HUES6 (cell line): ENCODE data around the gene HID1.

Source experiments
- H3K27ac ChIP-seq: 2 replicates; pipeline ENCODE4 v1.7.0; 2013; ENCODE audit warnings: low read depth, mild to moderate bottlenecking, low read length, inconsistent platforms
- H3K27me3 ChIP-seq: 2 replicates; pipeline ENCODE4 v1.6.1; 2013; ENCODE audit warnings: low read length; ENCODE audit not compliant: control insufficient read depth, insufficient read depth
- H3K36me3 ChIP-seq: 2 replicates; pipeline ENCODE4 v1.6.1; 2013; ENCODE audit warnings: low read length; ENCODE audit not compliant: control insufficient read depth, insufficient read depth
- H3K4me1 ChIP-seq: 2 replicates; pipeline ENCODE4 v1.6.1; 2013; ENCODE audit warnings: low read length; ENCODE audit not compliant: control insufficient read depth, insufficient read depth
- H3K4me3 ChIP-seq: 2 replicates; pipeline ENCODE4 v1.5.1; 2013; ENCODE audit warnings: low read depth, low read length
- H3K9ac ChIP-seq: one replicate; pipeline ENCODE4 v1.6.1; 2013; ENCODE audit warnings: mild to moderate bottlenecking, low read length
- H3K9me3 ChIP-seq: 2 replicates; pipeline ENCODE4 v1.6.1; 2013; ENCODE audit warnings: low read depth, low read length; ENCODE audit not compliant: control insufficient read depth, insufficient read depth

The HID1 gene, protein sequence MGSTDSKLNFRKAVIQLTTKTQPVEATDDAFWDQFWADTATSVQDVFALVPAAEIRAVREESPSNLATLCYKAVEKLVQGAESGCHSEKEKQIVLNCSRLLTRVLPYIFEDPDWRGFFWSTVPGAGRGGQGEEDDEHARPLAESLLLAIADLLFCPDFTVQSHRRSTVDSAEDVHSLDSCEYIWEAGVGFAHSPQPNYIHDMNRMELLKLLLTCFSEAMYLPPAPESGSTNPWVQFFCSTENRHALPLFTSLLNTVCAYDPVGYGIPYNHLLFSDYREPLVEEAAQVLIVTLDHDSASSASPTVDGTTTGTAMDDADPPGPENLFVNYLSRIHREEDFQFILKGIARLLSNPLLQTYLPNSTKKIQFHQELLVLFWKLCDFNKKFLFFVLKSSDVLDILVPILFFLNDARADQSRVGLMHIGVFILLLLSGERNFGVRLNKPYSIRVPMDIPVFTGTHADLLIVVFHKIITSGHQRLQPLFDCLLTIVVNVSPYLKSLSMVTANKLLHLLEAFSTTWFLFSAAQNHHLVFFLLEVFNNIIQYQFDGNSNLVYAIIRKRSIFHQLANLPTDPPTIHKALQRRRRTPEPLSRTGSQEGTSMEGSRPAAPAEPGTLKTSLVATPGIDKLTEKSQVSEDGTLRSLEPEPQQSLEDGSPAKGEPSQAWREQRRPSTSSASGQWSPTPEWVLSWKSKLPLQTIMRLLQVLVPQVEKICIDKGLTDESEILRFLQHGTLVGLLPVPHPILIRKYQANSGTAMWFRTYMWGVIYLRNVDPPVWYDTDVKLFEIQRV

DNA sequence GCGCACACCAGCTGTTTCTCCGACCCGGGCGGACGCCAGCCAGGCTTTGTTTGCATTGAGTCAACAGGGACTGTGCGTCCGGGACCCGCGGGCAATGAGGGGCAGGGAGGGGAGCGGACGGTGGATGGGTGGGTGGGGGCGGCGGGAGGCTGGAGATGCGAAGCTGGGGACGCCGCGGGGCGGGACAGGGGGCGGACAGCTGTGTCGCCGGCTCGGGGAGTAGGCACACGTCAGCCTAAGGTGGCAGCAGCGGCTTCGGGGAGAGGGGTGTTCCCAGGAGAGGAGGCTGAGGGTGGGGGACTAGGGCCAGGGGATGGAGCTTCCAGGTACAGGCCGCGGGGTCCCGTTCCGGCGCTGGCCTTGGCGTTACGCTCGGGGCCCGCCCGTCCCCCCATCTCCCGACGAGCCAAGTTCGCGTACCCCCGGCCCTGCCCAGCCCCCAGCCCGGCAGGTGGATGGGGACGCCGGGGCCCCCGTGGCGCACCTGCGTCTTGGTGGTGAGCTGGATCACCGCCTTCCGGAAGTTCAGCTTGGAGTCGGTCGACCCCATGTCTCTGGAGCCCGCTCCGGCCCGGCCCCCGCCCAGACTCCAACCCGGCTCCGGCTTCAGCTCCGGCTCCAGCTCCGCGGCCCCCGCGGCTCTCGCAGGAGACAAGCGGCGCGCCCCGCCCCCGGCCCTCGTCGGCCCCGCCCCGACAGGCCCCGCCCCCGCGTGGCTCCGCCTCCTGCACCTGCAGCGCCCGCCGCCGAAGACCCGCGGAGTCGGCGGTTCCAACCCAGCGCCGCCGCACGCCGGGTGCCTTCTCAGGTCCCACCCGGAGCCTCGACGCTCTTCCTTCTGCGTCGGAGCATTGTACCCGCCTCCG, at the start of gene HID1:
HID1 (minus strand) TSS at position 653 of the 866 bp plus-strand sequence; CDS start at position 550, 103 bp downstream.
- H3K4me1 ChIP-seq = peaks cover 16% of the 10 kb centered on the region; the same call in 1 of the 2 replicates
- peak within 1 kb of the TSS; percentile 82 for H3K4me3 ChIP-seq
- H3K9ac ChIP-seq = peak within 1 kb of the TSS; percentile 6
- peaks cover 61% of the 10 kb centered on the region for H3K27me3 ChIP-seq
- no peaks in the 10 kb centered on the region for H3K36me3 ChIP-seq
- no peaks in the 10 kb centered on the region for H3K9me3 ChIP-seq
- H3K27ac ChIP-seq = no peak within 1 kb of the TSS

DNA sequence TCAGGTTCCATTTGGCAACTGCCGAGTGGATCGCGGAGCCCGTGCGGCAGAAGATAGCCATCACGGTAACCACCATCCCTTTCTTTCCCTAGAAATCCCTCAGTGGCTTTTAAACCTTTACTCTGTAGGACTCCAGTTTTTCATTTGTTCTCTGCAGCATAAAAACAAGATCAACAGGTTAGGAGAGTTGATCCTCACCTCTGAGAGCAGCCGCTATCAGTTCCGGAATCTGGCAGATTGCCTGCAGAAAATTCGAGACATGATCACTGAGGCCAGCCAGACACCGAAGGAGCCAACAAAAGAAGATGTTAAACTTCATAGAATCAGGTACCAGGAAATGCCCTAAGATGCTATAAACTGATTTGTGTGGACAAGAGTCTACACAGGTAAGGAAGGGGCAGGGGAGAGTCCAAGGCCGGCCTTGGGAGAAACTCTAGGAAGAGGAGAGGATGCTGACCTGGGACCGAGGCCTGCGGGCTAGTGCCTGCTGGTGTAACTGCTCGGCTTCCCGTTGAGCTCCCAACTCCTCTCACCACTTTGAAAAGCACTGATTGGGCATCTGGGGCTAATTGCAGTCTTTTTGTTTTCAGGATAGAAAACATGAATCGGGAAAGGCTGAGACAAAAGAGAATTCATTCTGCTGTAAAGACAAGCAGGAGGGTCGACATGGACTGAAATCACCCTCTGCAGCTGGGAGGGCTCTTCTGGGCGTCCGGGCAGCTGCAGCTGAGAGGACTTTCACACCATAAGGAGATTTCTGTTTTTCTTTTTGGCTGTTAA, 48.0 kb upstream of the HID1 start:
- H3K9me3 ChIP-seq = 0 out of 2 replicates have a peak, but pooled peaks cover 4% of the 10 kb centered on the region
- no peaks in the 10 kb centered on the region for H3K4me1 ChIP-seq
- no peak overlapping the region for H3K27ac ChIP-seq
- H3K4me3 ChIP-seq = no peak overlapping the region
- no peaks in the 10 kb centered on the region for H3K27me3 ChIP-seq
- no peak overlapping the region for H3K9ac ChIP-seq
- H3K36me3 ChIP-seq = peaks cover 53% of the 10 kb centered on the region

DNA sequence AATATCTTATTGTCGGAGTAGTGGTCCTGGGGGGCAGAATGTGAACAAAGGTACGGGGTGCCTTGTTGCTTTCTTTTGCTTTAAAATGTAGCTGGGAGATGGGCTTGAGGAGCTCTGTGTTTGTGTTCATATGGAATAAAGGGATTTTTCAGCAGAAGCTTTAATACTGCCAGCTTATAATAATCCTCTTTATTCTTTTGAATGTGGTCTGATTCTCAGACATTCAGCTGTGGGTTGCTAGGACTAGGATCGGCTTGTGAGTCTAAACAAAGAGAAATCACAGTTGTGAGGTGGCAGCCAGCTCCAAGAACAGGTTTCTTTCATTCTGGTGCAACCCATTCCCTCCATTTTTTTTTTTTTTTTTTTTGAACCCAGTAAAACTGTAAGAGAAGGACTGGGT, 47.2 kb upstream of the HID1 start:
- Histone ChIP-seq H3K4me1 (no peaks in the 10 kb centered on the region), H3K36me3 (peaks cover 51% of the 10 kb centered on the region), H3K4me3 (no peak overlapping the region), H3K27ac (no peak overlapping the region), H3K27me3 (no peaks in the 10 kb centered on the region), H3K9ac (no peak overlapping the region), H3K9me3 (no peaks in the 10 kb centered on the region)

DNA sequence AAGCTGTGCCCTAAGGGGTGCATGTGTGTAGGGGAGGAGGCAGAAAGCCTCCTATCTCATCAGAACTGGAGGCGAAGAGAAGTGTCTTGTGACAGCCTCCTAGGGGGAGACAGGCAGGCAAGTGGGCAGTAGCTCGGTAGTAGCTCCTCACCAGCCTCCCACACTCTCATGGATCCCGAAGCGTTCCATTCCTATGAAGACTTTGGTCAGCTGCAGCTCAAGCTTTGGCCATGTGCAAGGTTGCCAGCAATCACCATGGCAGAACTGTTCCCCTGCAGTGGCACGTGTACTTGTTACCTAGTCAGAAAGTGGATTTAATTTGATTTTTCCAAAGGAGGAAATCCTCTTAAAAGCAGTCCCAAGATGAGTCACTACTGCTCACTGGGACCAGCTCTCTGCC, 46.6 kb upstream of the HID1 start:
- H3K27me3 ChIP-seq = no peaks in the 10 kb centered on the region
- no peak overlapping the region for H3K4me3 ChIP-seq
- H3K4me1 ChIP-seq = no peaks in the 10 kb centered on the region
- no peak overlapping the region for H3K27ac ChIP-seq
- peaks cover 51% of the 10 kb centered on the region for H3K36me3 ChIP-seq
- H3K9ac ChIP-seq = no peak overlapping the region
- H3K9me3 ChIP-seq = no peaks in the 10 kb centered on the region

DNA sequence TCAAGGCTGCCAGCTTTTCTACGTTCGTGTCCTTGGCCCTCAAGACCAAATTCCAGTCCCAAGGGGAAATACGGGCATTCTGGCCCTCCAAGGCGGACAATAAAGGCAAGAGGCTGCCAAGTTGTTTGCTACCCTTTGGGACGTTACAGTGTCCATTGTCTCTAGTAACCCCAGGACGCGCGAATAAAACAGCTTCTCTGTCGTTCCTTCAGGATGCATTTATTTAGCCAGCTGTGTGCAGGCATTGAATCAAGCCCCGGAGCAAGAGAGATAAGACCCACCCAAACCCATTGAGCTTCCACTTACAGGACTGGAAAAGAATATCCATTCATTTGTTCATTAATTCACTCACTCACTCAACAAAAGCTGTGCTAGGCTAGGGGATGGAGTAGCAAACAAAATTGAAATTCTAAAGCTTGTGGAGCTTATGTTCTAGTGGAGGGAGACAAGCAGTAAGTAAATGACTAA, 40.6 kb upstream of the HID1 start:
- Histone ChIP-seq H3K9me3 (no peaks in the 10 kb centered on the region), H3K9ac (peak overlapping the region; percentile 98), H3K36me3 (peaks cover 11% of the 10 kb centered on the region; the same call in 1 of the 2 replicates), H3K27me3 (no peaks in the 10 kb centered on the region), H3K27ac (peak overlapping the region; percentile 86), H3K4me3 (peak overlapping the region; percentile 90), H3K4me1 (peaks cover 15% of the 10 kb centered on the region)

DNA sequence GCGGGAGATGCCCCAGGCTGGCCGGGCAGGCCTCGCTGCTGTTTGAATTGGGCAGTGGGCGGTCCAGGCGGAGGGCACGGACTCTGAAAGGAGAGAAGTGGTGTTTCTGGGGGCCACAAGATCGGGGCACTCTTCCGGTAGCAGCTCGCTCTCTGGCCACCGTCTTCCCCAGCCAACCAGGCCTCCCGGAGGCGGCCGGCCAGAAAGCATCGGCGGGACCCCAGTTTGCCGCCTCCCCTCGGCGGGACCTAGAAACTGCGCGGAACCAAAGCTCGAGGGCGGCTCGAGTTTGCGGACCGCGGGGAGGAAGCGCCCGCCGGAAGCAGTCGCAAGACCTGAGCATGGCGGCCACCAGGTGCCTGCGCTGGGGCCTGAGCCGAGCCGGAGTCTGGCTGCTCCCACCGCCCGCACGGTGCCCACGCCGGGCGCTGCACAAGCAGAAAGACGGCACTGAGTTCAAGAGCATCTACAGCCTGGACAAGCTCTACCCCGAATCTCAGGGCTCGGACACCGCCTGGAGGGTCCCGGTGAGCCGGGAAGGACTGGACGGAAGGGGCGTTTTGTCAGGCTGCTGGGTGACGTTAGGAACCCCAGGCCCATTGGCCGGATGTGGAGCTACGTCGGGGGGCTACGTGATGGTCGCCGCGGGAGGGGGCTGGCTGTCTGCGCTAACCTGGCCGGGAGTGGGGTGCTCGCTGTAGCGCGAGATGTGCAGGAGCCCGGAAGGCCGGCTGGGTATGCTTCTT, 40.0 kb upstream of the HID1 start, which contains the start of gene MRPL58:
MRPL58 (plus strand) TSS at position 325 of the 746 bp plus-strand sequence; CDS start at position 342, 17 bp downstream.
- no peaks in the 10 kb centered on the region for H3K27me3 ChIP-seq
- peak within 1 kb of the TSS; percentile 86 for H3K27ac ChIP-seq
- H3K4me1 ChIP-seq = peaks cover 15% of the 10 kb centered on the region
- H3K4me3 ChIP-seq = peak within 1 kb of the TSS; percentile 90
- H3K36me3 ChIP-seq = 0 out of 2 replicates have a peak, but pooled peaks cover 8% of the 10 kb centered on the region
- no peaks in the 10 kb centered on the region for H3K9me3 ChIP-seq
- H3K9ac ChIP-seq = peak within 1 kb of the TSS; percentile 98

DNA sequence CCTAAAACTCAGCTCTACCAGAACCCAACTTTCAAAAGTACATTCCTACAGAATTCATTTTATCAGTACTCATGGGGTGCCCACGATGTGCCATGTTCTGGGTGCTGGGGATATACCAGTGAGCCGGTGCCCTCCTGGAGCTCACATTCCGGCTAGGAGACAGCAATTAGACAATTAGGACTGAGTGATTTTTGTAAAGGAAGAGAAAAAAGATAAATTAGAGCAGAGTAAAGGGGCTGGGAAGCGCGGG, 39.5 kb upstream of the HID1 start:
- H3K4me1 ChIP-seq = peaks cover 15% of the 10 kb centered on the region
- peak overlapping the region; percentile 90 for H3K4me3 ChIP-seq
- H3K9me3 ChIP-seq = no peaks in the 10 kb centered on the region
- H3K27ac ChIP-seq = peak overlapping the region; percentile 86
- H3K27me3 ChIP-seq = no peaks in the 10 kb centered on the region
- H3K36me3 ChIP-seq = 0 out of 2 replicates have a peak, but pooled peaks cover 8% of the 10 kb centered on the region
- H3K9ac ChIP-seq = peak overlapping the region; percentile 98

DNA sequence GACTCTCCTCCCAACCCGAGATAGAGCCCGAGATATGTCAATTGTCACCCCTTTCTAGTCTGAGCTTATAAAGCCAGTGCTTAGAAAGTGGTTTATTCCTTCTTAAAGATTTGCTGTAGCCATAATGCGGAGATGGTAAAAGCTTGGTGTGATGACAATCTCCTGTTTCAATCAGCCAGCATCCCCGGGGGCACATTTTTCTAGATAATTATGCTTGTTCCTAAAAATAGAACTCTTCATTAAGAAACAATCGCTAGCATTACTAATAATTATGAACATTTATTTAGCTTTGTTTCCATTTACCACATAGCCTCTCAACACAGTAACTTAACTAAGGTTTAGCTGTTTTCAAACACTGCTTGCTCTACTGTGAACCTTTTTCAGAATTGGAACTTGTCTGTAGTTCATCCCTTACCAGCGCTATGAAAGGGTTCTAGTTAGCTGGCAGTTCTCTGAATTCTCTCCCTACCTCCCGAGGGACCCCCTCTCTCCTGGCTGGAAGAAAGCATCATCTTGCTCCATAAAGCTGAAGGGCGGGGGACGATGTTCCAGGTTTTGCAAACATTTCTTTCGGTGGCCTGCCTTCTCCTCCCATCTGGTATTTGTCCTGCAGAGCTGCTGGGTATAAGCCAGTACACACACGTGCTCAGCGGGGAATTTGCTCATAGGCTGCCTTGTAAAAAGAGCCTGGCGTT, 39.0 kb upstream of the HID1 start:
- H3K27me3 ChIP-seq = no peaks in the 10 kb centered on the region
- peak overlapping the region; percentile 90 for H3K4me3 ChIP-seq
- H3K27ac ChIP-seq = peak overlapping the region; percentile 86
- H3K4me1 ChIP-seq = peaks cover 15% of the 10 kb centered on the region
- H3K9ac ChIP-seq = peak overlapping the region; percentile 98
- H3K9me3 ChIP-seq = no peaks in the 10 kb centered on the region
- 0 out of 2 replicates have a peak, but pooled peaks cover 4% of the 10 kb centered on the region for H3K36me3 ChIP-seq

DNA sequence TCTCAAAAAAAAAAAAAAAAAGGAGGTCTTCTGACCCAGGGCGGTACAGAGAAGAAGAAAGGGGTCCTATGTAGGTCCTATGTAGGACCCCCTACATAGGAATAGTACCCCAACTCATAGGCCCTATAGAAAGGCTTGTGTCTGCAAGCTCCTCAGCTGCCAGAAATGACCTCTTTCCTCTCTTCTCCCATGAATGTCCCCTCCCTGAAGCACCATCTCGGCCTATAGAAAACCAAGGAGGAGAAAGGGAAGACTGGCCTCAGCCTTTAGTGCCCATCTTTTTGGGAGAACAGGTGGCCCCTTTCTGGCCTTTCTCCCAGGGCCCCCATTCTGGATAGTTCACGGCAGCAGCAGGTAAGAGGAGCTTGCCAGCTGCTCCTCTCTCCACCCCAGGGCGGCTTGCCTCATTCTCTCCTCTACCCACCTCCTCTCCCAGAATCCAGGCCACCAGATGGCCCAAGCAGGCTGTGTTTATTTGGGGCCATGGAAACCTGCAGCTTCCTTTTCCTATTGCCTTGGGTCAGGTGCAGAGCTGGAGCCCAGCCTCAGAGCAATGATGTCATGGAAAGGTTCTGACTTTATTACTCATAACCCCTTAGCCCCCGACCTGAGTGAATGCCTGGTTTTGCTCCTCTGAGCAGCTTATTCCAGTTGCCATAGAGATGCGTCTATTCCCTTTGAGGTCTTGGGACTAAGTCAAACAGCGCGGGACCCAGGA, 38.3 kb upstream of the HID1 start:
- H3K27ac ChIP-seq = no peak overlapping the region

More for the DNA sequence above, 38.3 kb upstream of the HID1 start:
- H3K4me3 ChIP-seq = no peak overlapping the region
- H3K27me3 ChIP-seq = no peaks in the 10 kb centered on the region
- H3K9me3 ChIP-seq = no peaks in the 10 kb centered on the region
- H3K36me3 ChIP-seq = no peaks in the 10 kb centered on the region
- no peak overlapping the region for H3K9ac ChIP-seq
- H3K4me1 ChIP-seq = peaks cover 15% of the 10 kb centered on the region
